Stimulated activated CD4-positive, alpha-beta T cell treated with anti-CD3 and anti-CD28 coated beads, Interleukin-4, amount 100 ng/mL, for 48 hours (primary cell): ENCODE data around the gene NET1.

Experiments
- DNase-seq, 2 donors: peaks; one replicate each; pipeline ENCODE4 v3.0.0-alpha.2; 2020; ENCODE audit warnings: low read depth in 2 of 2

Gene NET1

DNA sequence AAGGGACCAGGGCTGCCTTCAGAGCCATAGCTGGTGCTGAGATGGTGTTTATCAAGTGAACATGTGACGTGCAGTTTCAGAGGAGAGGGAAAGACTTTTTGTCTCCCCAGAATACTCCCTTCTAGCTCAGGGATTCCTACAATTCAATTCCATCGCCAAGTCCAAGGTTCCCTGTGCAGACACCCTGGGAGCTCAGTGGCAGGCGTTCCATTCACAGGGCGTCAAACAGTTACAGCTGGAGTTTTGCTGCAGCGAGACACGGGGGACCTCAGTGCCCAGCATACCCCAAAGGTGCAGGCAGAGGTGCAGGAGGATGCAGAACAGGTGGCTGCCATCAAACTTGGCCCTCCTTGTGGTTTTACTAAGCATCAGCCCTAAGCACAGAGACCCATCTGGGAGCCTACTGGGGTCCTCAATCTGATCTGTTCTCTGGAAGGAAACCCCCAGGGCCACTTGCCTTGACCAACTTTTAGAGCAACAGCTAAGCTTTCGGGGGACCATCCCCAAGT, 87.9 kb downstream of the NET1 start:
- no peak for DNase-seq

GRCh38 chr10:5500910-5501309, 88.6 kb downstream of the NET1 start:
- DNase-seq, result no peak

DNA sequence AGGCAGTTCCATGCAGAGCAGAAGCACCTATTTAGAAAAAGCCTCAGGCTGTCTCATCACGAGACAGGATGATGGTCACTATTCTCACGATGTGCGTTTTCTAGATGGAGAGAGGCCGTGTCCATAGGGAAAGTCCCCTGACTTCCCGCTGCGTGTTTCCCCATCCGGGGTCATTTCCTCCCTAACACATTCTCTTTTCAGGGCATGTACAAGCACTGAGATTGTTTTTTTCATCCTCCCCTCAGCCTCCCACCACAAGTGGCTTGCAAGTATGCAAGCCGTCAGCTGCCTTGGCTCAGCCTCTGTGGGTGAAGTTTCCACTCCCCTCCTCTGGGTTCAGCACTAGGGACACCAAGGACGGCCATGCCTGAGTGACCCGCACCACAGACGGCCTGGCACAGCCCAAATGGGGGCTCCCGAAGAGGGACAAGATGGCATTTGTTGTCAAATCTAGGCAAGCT, 89.7 kb downstream of the NET1 start:
- DNase-seq, result no peak

GRCh38 chr10:5502571-5503476, 90.5 kb downstream of the NET1 start:
- DNase-seq, result no peak

DNA sequence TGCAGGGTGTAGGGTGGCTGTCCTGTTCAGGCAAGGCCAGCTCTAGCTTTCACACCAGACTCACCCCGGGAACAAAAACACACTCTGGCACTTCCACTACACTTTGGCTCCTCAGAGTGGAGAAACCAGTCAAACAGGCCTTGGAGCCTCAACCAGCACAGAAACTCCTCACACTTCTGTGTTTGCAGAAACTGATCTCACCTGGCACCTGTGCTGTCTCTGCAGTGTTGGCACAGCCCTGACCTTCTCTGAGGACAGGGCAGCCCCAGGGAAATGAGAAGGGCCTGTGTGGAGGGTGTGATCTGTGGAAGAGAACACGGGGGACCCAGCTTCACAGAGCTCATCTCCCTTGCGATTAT, 91.1 kb downstream of the NET1 start:
- DNase-seq, result no peak

DNA sequence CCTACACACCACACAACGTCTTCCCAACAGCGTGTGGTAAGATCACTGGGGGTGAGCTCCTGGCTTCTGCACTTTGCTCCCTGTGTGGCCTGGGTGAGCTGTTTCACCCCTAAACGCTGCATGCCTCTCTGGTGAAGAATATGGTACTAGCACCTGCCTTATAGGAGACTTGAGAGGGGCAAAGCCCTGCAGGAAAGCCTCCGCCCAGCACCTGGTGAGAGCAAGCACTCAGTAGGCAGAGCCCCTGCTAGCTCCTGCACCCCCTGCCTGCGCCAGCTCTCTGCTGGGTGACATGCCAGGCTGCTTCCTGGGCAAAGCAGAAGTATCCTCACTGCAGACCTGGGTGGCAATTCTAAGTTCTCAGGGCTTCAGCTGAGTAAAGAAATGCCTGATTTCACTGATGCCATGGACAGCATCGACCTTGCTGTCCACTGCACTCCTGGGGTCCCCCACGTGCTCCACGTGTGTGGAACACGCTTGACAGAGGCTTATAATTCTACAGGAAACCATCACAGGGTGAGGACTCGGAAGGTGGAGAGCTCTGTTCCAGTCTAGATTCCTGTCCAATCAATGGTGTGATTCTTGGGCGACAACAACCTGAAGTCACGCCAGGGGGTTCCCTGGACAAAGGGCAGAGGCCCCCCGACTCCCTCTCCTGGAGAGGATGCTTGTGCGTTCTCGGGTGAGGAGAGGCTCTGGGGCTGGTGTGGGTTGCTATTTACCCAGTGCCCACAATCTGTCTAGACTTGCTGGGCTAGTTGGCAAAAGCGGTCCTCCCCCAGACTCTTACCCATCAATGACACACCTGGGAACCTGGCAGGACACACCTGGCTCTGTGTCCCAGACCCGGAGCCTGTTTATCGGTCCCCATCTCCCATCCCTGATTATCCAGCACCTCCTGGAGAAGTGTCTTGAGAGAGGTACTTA, 92.1 kb downstream of the NET1 start:
- DNase-seq, result no peak

DNA sequence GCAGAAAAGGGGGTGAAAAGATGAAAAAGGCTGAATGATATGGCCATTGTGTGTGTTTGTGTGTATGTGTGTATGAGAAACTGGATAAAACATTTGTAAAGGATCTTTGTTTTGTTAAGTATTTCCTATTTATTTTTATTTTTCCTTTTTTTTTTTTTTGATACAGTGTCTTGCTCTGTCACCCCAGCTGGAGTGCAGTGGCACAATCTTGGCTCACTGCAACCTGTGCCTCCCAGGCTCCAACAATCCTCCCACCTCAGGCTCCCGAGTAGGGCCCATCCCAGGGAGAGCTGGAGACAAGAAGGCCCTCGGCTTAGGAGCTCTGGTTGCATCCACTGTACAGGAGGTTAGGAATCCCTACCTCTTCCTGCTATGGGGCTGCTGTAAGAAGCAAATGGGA, 93.9 kb downstream of the NET1 start:
- DNase-seq, result no peak

- DNase-seq, result no peak
Measured at GRCh38 chr10:5506751-5507648, 94.6 kb downstream of the NET1 start.

GRCh38 chr10:5507649-5508131, 95.3 kb downstream of the NET1 start:
- DNase-seq, result no peak

DNA sequence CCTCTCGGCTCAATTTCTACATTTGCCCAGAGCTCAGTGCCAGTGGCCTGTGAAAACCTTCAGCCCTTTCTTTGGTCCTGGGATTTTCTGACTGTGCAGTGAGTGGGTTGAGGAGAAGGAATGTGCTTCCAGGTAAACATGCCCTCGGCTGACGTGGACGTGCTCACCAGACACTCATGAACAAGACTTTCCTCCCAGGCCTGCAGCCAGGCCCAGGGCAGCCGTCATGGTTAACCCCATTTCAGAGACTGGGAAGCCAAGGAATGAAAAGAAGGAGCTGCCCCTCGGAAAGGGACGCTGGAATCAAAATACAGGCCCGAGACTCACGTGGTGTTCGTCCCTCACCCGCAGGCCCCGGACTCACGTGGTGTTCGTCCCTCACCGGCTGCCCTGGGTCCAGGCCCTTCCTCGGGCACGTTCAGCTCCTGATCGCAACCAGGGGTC, 95.8 kb downstream of the NET1 start:
- no peak for DNase-seq
